GM23338 (cell line): Measurements from ENCODE around the gene LIN54. TPM values are rescaled to one million over a fixed set of nuclear protein-coding genes. Genes with fewer than 3 reads are reported as not detected.

Experiments
- ATAC-seq: fragments of 200-7000 bp; cut with Tn5 transposase; 3 replicates; pipeline ENCODE4 v1.9.1; 2020
- DNase-seq: peaks from one replicate; pipeline ENCODE4 v3.0.0-alpha.2; 2015; ENCODE audit warnings: low spot score
- H2AFZ ChIP-seq: fragments of 200-600 bp; sonication (generic); 2 replicates; pipeline ENCODE4 v1.8.0; 2016; ENCODE audit warnings: antibody characterized with exemption, mild to moderate bottlenecking, moderate library complexity
- H3F3A ChIP-seq: fragments of 200-600 bp; sonication (generic); replicated peaks from 2 replicates; pipeline ENCODE4 v1.8.0; 2017; ENCODE audit warnings: antibody characterized with exemption, mixed run types, low read depth
- H3K27ac ChIP-seq: fragments of 200-600 bp; sonication (generic); 2 replicates; pipeline ENCODE4 v1.6.1; 2016; ENCODE audit warnings: low read depth
- H3K27me3 ChIP-seq: fragments of 200-600 bp; sonication (generic); 2 replicates; pipeline ENCODE4 v1.8.0; 2016; ENCODE audit warnings: mild to moderate bottlenecking, mixed run types, moderate library complexity; ENCODE audit not compliant: insufficient read depth
- H3K36me3 ChIP-seq: fragments of 200-600 bp; sonication (generic); 2 replicates; pipeline ENCODE4 v1.8.0; 2016; ENCODE audit warnings: mild to moderate bottlenecking; ENCODE audit not compliant: insufficient read depth
- H3K4me1 ChIP-seq: fragments of 200-600 bp; sonication (generic); 2 replicates; pipeline ENCODE4 v1.8.0; 2016; ENCODE audit warnings: mild to moderate bottlenecking, moderate library complexity; ENCODE audit not compliant: insufficient read depth
- H3K4me2 ChIP-seq: fragments of 200-600 bp; sonication (generic); 2 replicates; pipeline ENCODE4 v1.7.1; 2017; ENCODE audit warnings: mixed run types
- H3K4me3 ChIP-seq: fragments of 200-600 bp; sonication (generic); 2 replicates; pipeline ENCODE4 v1.6.1; 2016; ENCODE audit warnings: mixed run types
- H3K79me2 ChIP-seq: fragments of 200-600 bp; sonication (generic); replicated peaks from 2 replicates; pipeline ENCODE4 v1.8.0; 2017; ENCODE audit warnings: mild to moderate bottlenecking; ENCODE audit not compliant: insufficient read depth
- H3K9me2 ChIP-seq: fragments of 200-600 bp; sonication (generic); 2 replicates; pipeline ENCODE4 v1.8.0; 2017; ENCODE audit not compliant: insufficient read depth
- H4K20me1 ChIP-seq: fragments of 200-600 bp; sonication (generic); replicated peaks from 2 replicates; pipeline ENCODE4 v1.8.0; 2017; ENCODE audit warnings: mild to moderate bottlenecking; ENCODE audit not compliant: insufficient read depth
- H3K27ac Mint-ChIP-seq: 2 replicates; pipeline ENCODE4 v1.8.0; 2020; ENCODE audit warnings: inconsistent platforms, mild to moderate bottlenecking, moderate library complexity, mixed read lengths
- H3K27me3 Mint-ChIP-seq: 3 replicates; pipeline ENCODE4 v1.8.0; 2022; ENCODE audit warnings: low read depth, mild to moderate bottlenecking, moderate library complexity, mixed read lengths, inconsistent platforms; ENCODE audit not compliant: insufficient read depth, poor library complexity
- H3K36me3 Mint-ChIP-seq: 3 replicates; pipeline ENCODE4 v1.8.0; 2021; ENCODE audit warnings: low read depth, mild to moderate bottlenecking, inconsistent platforms, moderate library complexity, mixed read lengths
- H3K4me1 Mint-ChIP-seq: 3 replicates; pipeline ENCODE4 v1.8.0; 2020; ENCODE audit warnings: mild to moderate bottlenecking, inconsistent platforms, mixed read lengths
- H3K4me3 Mint-ChIP-seq: 3 replicates; pipeline ENCODE4 v1.8.0; 2021; ENCODE audit warnings: moderate library complexity, mild to moderate bottlenecking, inconsistent platforms, mixed read lengths
- H3K9me3 Mint-ChIP-seq: 3 replicates; pipeline ENCODE4 v1.8.0; 2020; ENCODE audit warnings: moderate library complexity, mild to moderate bottlenecking, inconsistent platforms, mixed read lengths
- CREB1 ChIP-seq: fragments of 250-450 bp; sonication (Bioruptor Pico); IDR thresholded peaks from 2 replicates; pipeline ENCODE4 v1.5.0; 2020; ENCODE audit warnings: low read depth, mild to moderate bottlenecking, moderate library complexity
- EZH2 ChIP-seq: fragments of 200-600 bp; sonication (generic); IDR thresholded peaks from one replicate; pipeline ENCODE4 v1.8.0; 2017; ENCODE audit warnings: antibody characterized with exemption, mild to moderate bottlenecking, low read depth; ENCODE audit not compliant: unreplicated experiment
- EZH2phosphoT487 ChIP-seq: fragments of 200-600 bp; sonication (generic); IDR thresholded peaks from one replicate; pipeline ENCODE4 v1.8.1; 2018; ENCODE audit warnings: antibody characterized with exemption; ENCODE audit not compliant: unreplicated experiment
- JUNB ChIP-seq: IDR thresholded peaks from one replicate; pipeline ENCODE4 v1.6.1; 2016; ENCODE audit warnings: antibody characterized with exemption; ENCODE audit not compliant: unreplicated experiment
- POLR2AphosphoS5 ChIP-seq: IDR thresholded peaks from 2 replicates; pipeline ENCODE4 v1.6.1; 2016; ENCODE audit warnings: antibody characterized with exemption, low read depth
- STAT1 ChIP-seq: IDR thresholded peaks from one replicate; pipeline ENCODE4 v1.6.1; 2016; ENCODE audit warnings: antibody characterized with exemption; ENCODE audit not compliant: unreplicated experiment
- ZNF114 ChIP-seq: fragments of 250-450 bp; sonication (Bioruptor Pico); IDR thresholded peaks from 2 replicates; pipeline ENCODE4 v1.5.0; 2020; ENCODE audit warnings: mild to moderate bottlenecking, moderate library complexity
- polyA plus RNA-seq: library from polyadenylated mRNA; unstranded; fragments of >200 nt; fragmentation: Nextera tagmentation; extraction: Ambion mirVana; gene quantifications from 2 replicates; pipeline ENCODE4 v1.2.1, GENCODE V29; 2016
- total RNA-seq: library from RNA; depleted of rRNA; stranded (reverse); fragments of >200 nt; shearing (Covaris generic); gene quantifications from 2 replicates; pipeline ENCODE4 v1.2.3, GENCODE V29; 2014
- TF ChIP-seq, protein P1 (sequence below), 2 experiments: fragments of 200-600 bp in 1 of 2; sonication (generic) in 1 of 2; conservative IDR thresholded peaks; 2 replicates each; pipeline versions ENCODE4 v1.5.1 to v1.6.1; 2016 to 2017; ENCODE audit warnings: antibody characterized with exemption in 2 of 2, low read depth in 2 of 2, mild to moderate bottlenecking in 2 of 2, moderate library complexity in 1 of 2
- TF ChIP-seq, protein P2 (sequence below): fragments of 250-450 bp; sonication (Bioruptor Pico); IDR thresholded peaks from 2 replicates; pipeline ENCODE4 v1.5.0; 2020; ENCODE audit warnings: mild to moderate bottlenecking, moderate library complexity
- TF ChIP-seq, protein P3 (sequence below): IDR thresholded peaks from one replicate; pipeline ENCODE4 v1.6.1; 2018; ENCODE audit warnings: antibody characterized with exemption; ENCODE audit not compliant: unreplicated experiment

LIN54 gene
- total and polyA plus RNA-seq, 2 experiments from 2014 or later = 4.0 to 11.2 TPM

DNA sequence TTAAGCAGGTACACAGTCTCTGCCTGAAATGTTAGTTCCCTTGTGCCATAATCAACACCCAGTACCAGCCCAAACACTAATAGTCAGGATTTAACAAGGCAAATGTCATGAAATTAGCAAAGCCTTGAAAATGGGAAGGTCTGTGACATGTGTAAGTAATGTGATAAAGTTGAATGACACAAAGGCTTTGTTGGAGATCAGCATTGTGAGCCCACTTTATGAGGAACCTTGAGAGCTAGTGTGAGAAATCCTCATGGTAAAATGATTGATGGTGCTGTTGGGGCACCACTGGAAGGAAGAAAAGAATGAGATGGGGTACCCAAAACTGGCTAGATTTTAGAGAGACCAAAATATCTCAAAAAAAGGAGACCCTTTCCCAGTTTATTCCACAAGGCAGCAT lies 3.3 kb upstream of the LIN54 start:
- H3K36me3 Mint-ChIP-seq = no peaks in the 10 kb centered on the region; the same call in 2 of the 3 replicates
- Histone ChIP-seq H3K79me2 (peaks cover 15% of the 10 kb centered on the region), H3K36me3 (no peaks in the 10 kb centered on the region), H3K4me3 (peak overlapping the region; percentile 85), H3K27ac (no peak overlapping the region), H2AFZ (peak overlapping the region; percentile 73), H3F3A (peaks cover 12% of the 10 kb centered on the region; the same call in 1 of the 2 replicates), H3K4me1 (peaks cover 18% of the 10 kb centered on the region), H3K27me3 (peaks cover 15% of the 10 kb centered on the region), H3K9me2 (no peaks in the 10 kb centered on the region), H3K4me2 (peak overlapping the region; percentile 78), H4K20me1 (peaks cover 4% of the 10 kb centered on the region)
- no peaks in the 10 kb centered on the region for H3K9me3 Mint-ChIP-seq
- ATAC-seq (no peak), DNase-seq (no peak)
- H3K27me3 Mint-ChIP-seq = peaks cover 20% of the 10 kb centered on the region
- TF ChIP-seq STAT1 (no peak), JUNB (no peak), EZH2phosphoT487 (no peak), ZNF114 (CRISPR knock-in tag) (no peak), EZH2 (no peak), POLR2AphosphoS5 (no peak), CREB1 (CRISPR knock-in tag) (no peak)
- TF ChIP-seq, protein P1, sequence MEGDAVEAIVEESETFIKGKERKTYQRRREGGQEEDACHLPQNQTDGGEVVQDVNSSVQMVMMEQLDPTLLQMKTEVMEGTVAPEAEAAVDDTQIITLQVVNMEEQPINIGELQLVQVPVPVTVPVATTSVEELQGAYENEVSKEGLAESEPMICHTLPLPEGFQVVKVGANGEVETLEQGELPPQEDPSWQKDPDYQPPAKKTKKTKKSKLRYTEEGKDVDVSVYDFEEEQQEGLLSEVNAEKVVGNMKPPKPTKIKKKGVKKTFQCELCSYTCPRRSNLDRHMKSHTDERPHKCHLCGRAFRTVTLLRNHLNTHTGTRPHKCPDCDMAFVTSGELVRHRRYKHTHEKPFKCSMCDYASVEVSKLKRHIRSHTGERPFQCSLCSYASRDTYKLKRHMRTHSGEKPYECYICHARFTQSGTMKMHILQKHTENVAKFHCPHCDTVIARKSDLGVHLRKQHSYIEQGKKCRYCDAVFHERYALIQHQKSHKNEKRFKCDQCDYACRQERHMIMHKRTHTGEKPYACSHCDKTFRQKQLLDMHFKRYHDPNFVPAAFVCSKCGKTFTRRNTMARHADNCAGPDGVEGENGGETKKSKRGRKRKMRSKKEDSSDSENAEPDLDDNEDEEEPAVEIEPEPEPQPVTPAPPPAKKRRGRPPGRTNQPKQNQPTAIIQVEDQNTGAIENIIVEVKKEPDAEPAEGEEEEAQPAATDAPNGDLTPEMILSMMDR (conservative IDR thresholded peaks at IDR 0.05; ENCODE audit: low read depth in 2 of 2) = no peak
- TF ChIP-seq, protein P2, sequence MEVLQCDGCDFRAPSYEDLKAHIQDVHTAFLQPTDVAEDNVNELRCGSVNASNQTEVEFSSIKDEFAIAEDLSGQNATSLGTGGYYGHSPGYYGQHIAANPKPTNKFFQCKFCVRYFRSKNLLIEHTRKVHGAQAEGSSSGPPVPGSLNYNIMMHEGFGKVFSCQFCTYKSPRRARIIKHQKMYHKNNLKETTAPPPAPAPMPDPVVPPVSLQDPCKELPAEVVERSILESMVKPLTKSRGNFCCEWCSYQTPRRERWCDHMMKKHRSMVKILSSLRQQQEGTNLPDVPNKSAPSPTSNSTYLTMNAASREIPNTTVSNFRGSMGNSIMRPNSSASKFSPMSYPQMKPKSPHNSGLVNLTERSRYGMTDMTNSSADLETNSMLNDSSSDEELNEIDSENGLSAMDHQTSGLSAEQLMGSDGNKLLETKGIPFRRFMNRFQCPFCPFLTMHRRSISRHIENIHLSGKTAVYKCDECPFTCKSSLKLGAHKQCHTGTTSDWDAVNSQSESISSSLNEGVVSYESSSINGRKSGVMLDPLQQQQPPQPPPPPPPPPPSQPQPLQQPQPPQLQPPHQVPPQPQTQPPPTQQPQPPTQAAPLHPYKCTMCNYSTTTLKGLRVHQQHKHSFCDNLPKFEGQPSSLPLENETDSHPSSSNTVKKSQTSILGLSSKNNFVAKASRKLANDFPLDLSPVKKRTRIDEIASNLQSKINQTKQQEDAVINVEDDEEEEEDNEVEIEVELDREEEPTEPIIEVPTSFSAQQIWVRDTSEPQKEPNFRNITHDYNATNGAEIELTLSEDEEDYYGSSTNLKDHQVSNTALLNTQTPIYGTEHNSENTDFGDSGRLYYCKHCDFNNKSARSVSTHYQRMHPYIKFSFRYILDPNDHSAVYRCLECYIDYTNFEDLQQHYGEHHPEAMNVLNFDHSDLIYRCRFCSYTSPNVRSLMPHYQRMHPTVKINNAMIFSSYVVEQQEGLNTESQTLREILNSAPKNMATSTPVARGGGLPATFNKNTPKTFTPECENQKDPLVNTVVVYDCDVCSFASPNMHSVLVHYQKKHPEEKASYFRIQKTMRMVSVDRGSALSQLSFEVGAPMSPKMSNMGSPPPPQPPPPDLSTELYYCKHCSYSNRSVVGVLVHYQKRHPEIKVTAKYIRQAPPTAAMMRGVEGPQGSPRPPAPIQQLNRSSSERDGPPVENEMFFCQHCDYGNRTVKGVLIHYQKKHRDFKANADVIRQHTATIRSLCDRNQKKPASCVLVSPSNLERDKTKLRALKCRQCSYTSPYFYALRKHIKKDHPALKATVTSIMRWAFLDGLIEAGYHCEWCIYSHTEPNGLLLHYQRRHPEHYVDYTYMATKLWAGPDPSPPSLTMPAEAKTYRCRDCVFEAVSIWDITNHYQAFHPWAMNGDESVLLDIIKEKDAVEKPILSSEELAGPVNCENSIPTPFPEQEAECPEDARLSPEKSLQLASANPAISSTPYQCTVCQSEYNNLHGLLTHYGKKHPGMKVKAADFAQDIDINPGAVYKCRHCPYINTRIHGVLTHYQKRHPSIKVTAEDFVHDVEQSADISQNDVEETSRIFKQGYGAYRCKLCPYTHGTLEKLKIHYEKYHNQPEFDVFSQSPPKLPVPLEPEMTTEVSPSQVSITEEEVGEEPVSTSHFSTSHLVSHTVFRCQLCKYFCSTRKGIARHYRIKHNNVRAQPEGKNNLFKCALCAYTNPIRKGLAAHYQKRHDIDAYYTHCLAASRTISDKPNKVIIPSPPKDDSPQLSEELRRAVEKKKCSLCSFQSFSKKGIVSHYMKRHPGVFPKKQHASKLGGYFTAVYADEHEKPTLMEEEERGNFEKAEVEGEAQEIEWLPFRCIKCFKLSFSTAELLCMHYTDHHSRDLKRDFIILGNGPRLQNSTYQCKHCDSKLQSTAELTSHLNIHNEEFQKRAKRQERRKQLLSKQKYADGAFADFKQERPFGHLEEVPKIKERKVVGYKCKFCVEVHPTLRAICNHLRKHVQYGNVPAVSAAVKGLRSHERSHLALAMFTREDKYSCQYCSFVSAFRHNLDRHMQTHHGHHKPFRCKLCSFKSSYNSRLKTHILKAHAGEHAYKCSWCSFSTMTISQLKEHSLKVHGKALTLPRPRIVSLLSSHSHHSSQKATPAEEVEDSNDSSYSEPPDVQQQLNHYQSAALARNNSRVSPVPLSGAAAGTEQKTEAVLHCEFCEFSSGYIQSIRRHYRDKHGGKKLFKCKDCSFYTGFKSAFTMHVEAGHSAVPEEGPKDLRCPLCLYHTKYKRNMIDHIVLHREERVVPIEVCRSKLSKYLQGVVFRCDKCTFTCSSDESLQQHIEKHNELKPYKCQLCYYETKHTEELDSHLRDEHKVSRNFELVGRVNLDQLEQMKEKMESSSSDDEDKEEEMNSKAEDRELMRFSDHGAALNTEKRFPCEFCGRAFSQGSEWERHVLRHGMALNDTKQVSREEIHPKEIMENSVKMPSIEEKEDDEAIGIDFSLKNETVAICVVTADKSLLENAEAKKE (CRISPR knock-in tag) = no peak
- TF ChIP-seq, protein P3, sequence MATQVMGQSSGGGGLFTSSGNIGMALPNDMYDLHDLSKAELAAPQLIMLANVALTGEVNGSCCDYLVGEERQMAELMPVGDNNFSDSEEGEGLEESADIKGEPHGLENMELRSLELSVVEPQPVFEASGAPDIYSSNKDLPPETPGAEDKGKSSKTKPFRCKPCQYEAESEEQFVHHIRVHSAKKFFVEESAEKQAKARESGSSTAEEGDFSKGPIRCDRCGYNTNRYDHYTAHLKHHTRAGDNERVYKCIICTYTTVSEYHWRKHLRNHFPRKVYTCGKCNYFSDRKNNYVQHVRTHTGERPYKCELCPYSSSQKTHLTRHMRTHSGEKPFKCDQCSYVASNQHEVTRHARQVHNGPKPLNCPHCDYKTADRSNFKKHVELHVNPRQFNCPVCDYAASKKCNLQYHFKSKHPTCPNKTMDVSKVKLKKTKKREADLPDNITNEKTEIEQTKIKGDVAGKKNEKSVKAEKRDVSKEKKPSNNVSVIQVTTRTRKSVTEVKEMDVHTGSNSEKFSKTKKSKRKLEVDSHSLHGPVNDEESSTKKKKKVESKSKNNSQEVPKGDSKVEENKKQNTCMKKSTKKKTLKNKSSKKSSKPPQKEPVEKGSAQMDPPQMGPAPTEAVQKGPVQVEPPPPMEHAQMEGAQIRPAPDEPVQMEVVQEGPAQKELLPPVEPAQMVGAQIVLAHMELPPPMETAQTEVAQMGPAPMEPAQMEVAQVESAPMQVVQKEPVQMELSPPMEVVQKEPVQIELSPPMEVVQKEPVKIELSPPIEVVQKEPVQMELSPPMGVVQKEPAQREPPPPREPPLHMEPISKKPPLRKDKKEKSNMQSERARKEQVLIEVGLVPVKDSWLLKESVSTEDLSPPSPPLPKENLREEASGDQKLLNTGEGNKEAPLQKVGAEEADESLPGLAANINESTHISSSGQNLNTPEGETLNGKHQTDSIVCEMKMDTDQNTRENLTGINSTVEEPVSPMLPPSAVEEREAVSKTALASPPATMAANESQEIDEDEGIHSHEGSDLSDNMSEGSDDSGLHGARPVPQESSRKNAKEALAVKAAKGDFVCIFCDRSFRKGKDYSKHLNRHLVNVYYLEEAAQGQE = no peak
- peak overlapping the region; percentile 96; the same call in 1 of the 2 replicates for H3K27ac Mint-ChIP-seq
- peak overlapping the region; percentile 79 for H3K4me3 Mint-ChIP-seq
- peaks cover 28% of the 10 kb centered on the region for H3K4me1 Mint-ChIP-seq
